ENCODE measurements around the gene RHEBL1. TPM values are rescaled to one million over a fixed set of nuclear protein-coding genes. Genes with fewer than 3 reads are reported as not detected.

RHEBL1 gene
- total and polyA plus RNA-seq, 2 of the 8 experiments (the other 6 are each of a cell fraction or from before 2014, with no cell fraction given), result 7.5 to 9.4 TPM

- TF ChIP-seq EZH2 (IDR thresholded peaks at IDR 0.05; ENCODE audit: low read depth, low read length, severe bottlenecking) (no peak), ATF3 (IDR thresholded peaks at IDR 0.05; ENCODE audit: insufficient read depth, low read depth, low read length) (no peak), POU5F1 (IDR thresholded peaks at IDR 0.05; ENCODE audit: low read depth, low read length) (no peak), HDAC6 (IDR thresholded peaks at IDR 0.05; ENCODE audit: low read depth, low read length) (no peak), NANOG (IDR thresholded peaks at IDR 0.05; ENCODE audit: insufficient read depth, low read depth, low read length, poor library complexity, severe bottlenecking) (no peak), CHD1 (IDR thresholded peaks at IDR 0.05; ENCODE audit: low read depth, low read length) (no peak), JUND (IDR thresholded peaks at IDR 0.05; ENCODE audit: low read length) (no peak)
These were observed 35.8 kb upstream of the RHEBL1 start (continued) for GRCh38 chr12:49105504-49106084.

All from H1 (cell line).